ENCODE data around the gene ALDH1A2. TPM values are rescaled to one million over a fixed set of nuclear protein-coding genes. Genes with fewer than 3 reads are reported as not detected.

The ALDH1A2 gene
- total RNA-seq, 1 experiment from 2014 or later, result not detected

- no peak for DNase-seq (ENCODE audit: low read depth)
These were observed 154.8 kb downstream of the ALDH1A2 start for GRCh38 chr15:57910672-57911071.

- DNase-seq (ENCODE audit: low read depth), result no peak
These were observed 156.1 kb downstream of the ALDH1A2 start for GRCh38 chr15:57909388-57909787.

- no peak for DNase-seq (ENCODE audit: low read depth)
These were observed 161.9 kb downstream of the ALDH1A2 start for GRCh38 chr15:57903626-57904025.

Other genes with a start within 250 kb of the ALDH1A2 start
- not detected in 2 replicates for gene AQP9, start 72.7 kb upstream of the ALDH1A2 start, total RNA-seq (2014; rRNA removed; shearing (Covaris generic))